B cell (primary cell): ENCODE measurements around the gene SIT1. TPM values are rescaled to one million over a fixed set of nuclear protein-coding genes. Genes with fewer than 3 reads are reported as not detected.
A peak's percentile ranks its signal among the peaks of the same experiment; 100 is the strongest.

Source experiments
- ATAC-seq: fragments of 200-7000 bp; cut with Tn5 transposase; one replicate; pipeline ENCODE4 v1.10.0; 2021; ENCODE audit warnings: low read depth, mild to moderate bottlenecking, moderate number of reproducible peaks, moderate library complexity
- CTCF ChIA-PET: fragments of 350-600 bp; sonication (Branson Sonifier 250); formaldehyde crosslinking; loops from one replicate; lab custom pipeline; 2021; ENCODE audit warnings: antibody characterized with exemption, inconsistent platforms; lab: Charles Lee
- POLR2A ChIA-PET: fragments of 350-600 bp; sonication (Branson Sonifier 250); formaldehyde crosslinking; loops from one replicate; lab custom pipeline; 2021; ENCODE audit warnings: antibody characterized with exemption; lab: Charles Lee
- DNase-seq: peaks from one replicate; pipeline ENCODE4 v3.0.0; 2013
- H2AFZ ChIP-seq: 2 replicates; pipeline ENCODE4 v1.6.1; 2012; ENCODE audit warnings: mild to moderate bottlenecking, low read depth, low read length; ENCODE audit not compliant: insufficient read depth, poor library complexity, severe bottlenecking
- H3K27ac ChIP-seq, 2 donors: 1 replicate in 1 of 2; 2 replicates in 1 of 2; pipeline ENCODE4 v1.5.1; 2012 to 2013; ENCODE audit warnings: low read length in 2 of 2, mild to moderate bottlenecking in 2 of 2, moderate library complexity in 1 of 2
- H3K27me3 ChIP-seq, 4 experiments: fragments of 200-600 bp in 1 of 4; sonication (generic) in 1 of 4; replicated peaks in 1 of 4; 1 replicate in 2 of 4; 2 replicates in 2 of 4; pipeline versions ENCODE4 v1.6.1 to v1.7.0; 2013 to 2016; ENCODE audit warnings: low read length in 3 of 4, mild to moderate bottlenecking in 2 of 4, mixed read lengths in 1 of 4, moderate library complexity in 1 of 4; ENCODE audit not compliant: insufficient read depth in 4 of 4, control insufficient read depth in 3 of 4; ENCODE audit errors: control extremely low read depth in 1 of 4
- H3K36me3 ChIP-seq, 2 experiments: replicated peaks in 1 of 2; 1 replicate in 1 of 2; 2 replicates in 1 of 2; pipeline versions ENCODE4 v1.6.1 to v1.7.1; 2013; ENCODE audit warnings: low read length in 1 of 2; ENCODE audit not compliant: insufficient read depth in 2 of 2, control insufficient read depth in 1 of 2; ENCODE audit errors: control extremely low read depth in 1 of 2, extremely low read depth in 1 of 2
- H3K4me1 ChIP-seq, 2 donors: fragments of 200-600 bp in 1 of 2; sonication (generic) in 1 of 2; 1 replicate in 1 of 2; 2 replicates in 1 of 2; pipeline versions ENCODE4 v1.5.1 to v1.6.1; 2013 to 2017; ENCODE audit warnings: low read length in 2 of 2; ENCODE audit not compliant: control insufficient read depth in 2 of 2, insufficient read depth in 2 of 2
- H3K4me2 ChIP-seq: replicated peaks from 2 replicates; pipeline ENCODE3; 2012; ENCODE audit warnings: mild to moderate bottlenecking, low read depth, low read length; ENCODE audit not compliant: poor library complexity, severe bottlenecking
- H3K4me3 ChIP-seq, 5 experiments: fragments of 200-600 bp in 1 of 5; sonication (generic) in 1 of 5; 1 replicate in 3 of 5; 2 replicates in 2 of 5; pipeline versions ENCODE4 v1.5.1 to v1.7.0; 2011 to 2016; ENCODE audit warnings: low read length in 4 of 5, mild to moderate bottlenecking in 4 of 5, low read depth in 2 of 5, control low read depth in 1 of 5, moderate library complexity in 1 of 5; ENCODE audit not compliant: insufficient read depth in 1 of 5; ENCODE audit errors: control extremely low read depth in 1 of 5, extremely low read depth in 1 of 5
- H3K79me2 ChIP-seq: fragments of 200-600 bp; sonication (generic); one replicate; pipeline ENCODE4 v1.6.0; 2016; ENCODE audit warnings: low read length; ENCODE audit not compliant: control insufficient read depth, insufficient read depth
- H3K9ac ChIP-seq: fragments of 200-600 bp; sonication (generic); 2 replicates; pipeline ENCODE4 v1.6.1; 2017; ENCODE audit warnings: mild to moderate bottlenecking, low read length, moderate library complexity
- H3K9me3 ChIP-seq, 3 donors: one replicate each; pipeline versions ENCODE4 v1.6.1 to v1.7.1; 2013; ENCODE audit warnings: low read length in 2 of 3; ENCODE audit not compliant: control insufficient read depth in 2 of 3, insufficient read depth in 1 of 3; ENCODE audit errors: control extremely low read depth in 1 of 3
- H4K20me1 ChIP-seq: 2 replicates; pipeline ENCODE4 v1.6.0; 2012; ENCODE audit warnings: mild to moderate bottlenecking, low read length; ENCODE audit not compliant: insufficient read depth, control insufficient read depth, poor library complexity, severe bottlenecking
- H3K27ac Mint-ChIP-seq: one replicate; pipeline ENCODE4 v1.8.0; 2021; ENCODE audit warnings: mixed read lengths
- H3K27me3 Mint-ChIP-seq: one replicate; pipeline ENCODE4 v1.8.0; 2021; ENCODE audit warnings: mixed read lengths
- H3K4me1 Mint-ChIP-seq: one replicate; pipeline ENCODE4 v1.8.0; 2021; ENCODE audit warnings: mixed read lengths
- H3K4me3 Mint-ChIP-seq: one replicate; pipeline ENCODE4 v1.8.0; 2021; ENCODE audit warnings: mixed read lengths
- H3K9me3 Mint-ChIP-seq: one replicate; pipeline ENCODE4 v1.8.0; 2022; ENCODE audit warnings: mixed read lengths; ENCODE audit not compliant: insufficient read depth
- CTCF ChIP-seq: fragments of 200-600 bp; IDR thresholded peaks from one replicate; pipeline ENCODE4 v1.8.0; 2022; ENCODE audit warnings: antibody characterized with exemption, mild to moderate bottlenecking
- EZH2 ChIP-seq: IDR thresholded peaks from 2 replicates; pipeline ENCODE4 v1.6.1; 2012; ENCODE audit warnings: borderline replicate concordance, low read depth, mild to moderate bottlenecking, moderate library complexity, low read length; ENCODE audit not compliant: insufficient read depth, poor library complexity, severe bottlenecking
- WGBS: methylation state at CpG from one replicate; pipeline ENCODE4 v1.1.5; 2013; ENCODE audit warnings: missing lambda C conversion rate; ENCODE audit not compliant: insufficient coverage; 5-methylcytosine and 5-hydroxymethylcytosine counted together
- intact Hi-C: fragments of 100-400 bp; cut with micrococcal nuclease; formaldehyde crosslinking; loops from one replicate; pipeline ENCODE4 v1.10.0; 2022
- polyA plus RNA-seq: library from polyadenylated mRNA; depleted of rRNA; stranded (reverse); fragments of >200 nt; gene quantifications from 2 replicates; pipeline ENCODE4 v1.2.3, GENCODE V29; 2012
- total RNA-seq, 2 donors: library from RNA; stranded (reverse); fragments of 120-200 nt in 1 of 2; gene quantifications; 1 replicate in 1 of 2; 2 replicates in 1 of 2; pipeline versions ENCODE4 v1.2.3 to v1.2.4, GENCODE V29; 2013 to 2022

SIT1 gene
- total and polyA plus RNA-seq, 2 donors (not counting 1 experiment from before 2014, with no cell fraction given) = 37.1 to 38.5 TPM

- DNase-seq (no peak), ATAC-seq (no peak)
- no peak overlapping the region for H3K4me3 ChIP-seq
- intact Hi-C loops = no loop called here
- H4K20me1 ChIP-seq = no peaks in the 10 kb centered on the region
- no peaks in the 10 kb centered on the region for H3K36me3 ChIP-seq
- TF ChIP-seq CTCF (no peak), EZH2 (no peak)
- H3K27me3 ChIP-seq = no peaks in the 10 kb centered on the region
- no peaks in the 10 kb centered on the region for H3K9me3 Mint-ChIP-seq
- ChIA-PET POLR2A (interaction anchor here (1.4 kb wide), 1 partner anchor 16 kb away, joined by 3 read pairs; the partner anchor contains the start of gene CA9), CTCF (interaction anchor here (0.6 to 7.6 kb wide), 9 partner anchors 6 to 48 kb away, joined by 3 to 82 read pairs (median 3); partner anchors contain the start of genes CREB3 and TLN1)
- peak overlapping the region; percentile 72 for H3K27ac Mint-ChIP-seq
- H3K4me1 ChIP-seq = peaks cover 3 to 17% of the 10 kb centered on the region in 2 donors
- H3K79me2 ChIP-seq = no peaks in the 10 kb centered on the region
- peak overlapping the region; percentile 72 for H3K4me3 Mint-ChIP-seq
- H3K9ac ChIP-seq = no peak overlapping the region
- no peak overlapping the region for H2AFZ ChIP-seq
- peaks cover 11% of the 10 kb centered on the region for H3K4me1 Mint-ChIP-seq
- H3K4me2 ChIP-seq = peak overlapping the region; percentile 15
- WGBS = 85% methylated on average over 9 of the region's 12 CpGs
- no peaks in the 10 kb centered on the region for H3K9me3 ChIP-seq
- no peaks in the 10 kb centered on the region for H3K27me3 Mint-ChIP-seq
- no peak overlapping the region for H3K27ac ChIP-seq
These were observed 38.1 kb upstream of the SIT1 start for GRCh38 chr9:35688558-35689541.
